ENCODE results near the gene CATSPERB.

GRCh38 chr14:91580876-91581577 lies 150.9 kb downstream of the CATSPERB start:
- TF ChIP-seq, protein P1, sequence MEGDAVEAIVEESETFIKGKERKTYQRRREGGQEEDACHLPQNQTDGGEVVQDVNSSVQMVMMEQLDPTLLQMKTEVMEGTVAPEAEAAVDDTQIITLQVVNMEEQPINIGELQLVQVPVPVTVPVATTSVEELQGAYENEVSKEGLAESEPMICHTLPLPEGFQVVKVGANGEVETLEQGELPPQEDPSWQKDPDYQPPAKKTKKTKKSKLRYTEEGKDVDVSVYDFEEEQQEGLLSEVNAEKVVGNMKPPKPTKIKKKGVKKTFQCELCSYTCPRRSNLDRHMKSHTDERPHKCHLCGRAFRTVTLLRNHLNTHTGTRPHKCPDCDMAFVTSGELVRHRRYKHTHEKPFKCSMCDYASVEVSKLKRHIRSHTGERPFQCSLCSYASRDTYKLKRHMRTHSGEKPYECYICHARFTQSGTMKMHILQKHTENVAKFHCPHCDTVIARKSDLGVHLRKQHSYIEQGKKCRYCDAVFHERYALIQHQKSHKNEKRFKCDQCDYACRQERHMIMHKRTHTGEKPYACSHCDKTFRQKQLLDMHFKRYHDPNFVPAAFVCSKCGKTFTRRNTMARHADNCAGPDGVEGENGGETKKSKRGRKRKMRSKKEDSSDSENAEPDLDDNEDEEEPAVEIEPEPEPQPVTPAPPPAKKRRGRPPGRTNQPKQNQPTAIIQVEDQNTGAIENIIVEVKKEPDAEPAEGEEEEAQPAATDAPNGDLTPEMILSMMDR (IDR thresholded peaks at IDR 0.05): no peak
- no peak for TF ChIP-seq POLR2A (IDR thresholded peaks at IDR 0.05)
